Skeletal muscle cell (primary cell): ENCODE measurements around the gene WDR76.
"Not testable (repeated sequence)": the region's sequence is repeated elsewhere in the genome, so short reads cannot be mapped to it uniquely, and the experiment has no call there.

Experiments
- DNase-seq: peaks from one replicate; pipeline ENCODE4 v3.0.0-alpha.2; 2010; ENCODE audit warnings: low read depth
- H3K4me3 ChIP-seq: 2 replicates; pipeline ENCODE4 v1.5.1; 2011; ENCODE audit warnings: low read depth, mild to moderate bottlenecking, control low read depth, low read length, moderate library complexity

Gene WDR76

DNA sequence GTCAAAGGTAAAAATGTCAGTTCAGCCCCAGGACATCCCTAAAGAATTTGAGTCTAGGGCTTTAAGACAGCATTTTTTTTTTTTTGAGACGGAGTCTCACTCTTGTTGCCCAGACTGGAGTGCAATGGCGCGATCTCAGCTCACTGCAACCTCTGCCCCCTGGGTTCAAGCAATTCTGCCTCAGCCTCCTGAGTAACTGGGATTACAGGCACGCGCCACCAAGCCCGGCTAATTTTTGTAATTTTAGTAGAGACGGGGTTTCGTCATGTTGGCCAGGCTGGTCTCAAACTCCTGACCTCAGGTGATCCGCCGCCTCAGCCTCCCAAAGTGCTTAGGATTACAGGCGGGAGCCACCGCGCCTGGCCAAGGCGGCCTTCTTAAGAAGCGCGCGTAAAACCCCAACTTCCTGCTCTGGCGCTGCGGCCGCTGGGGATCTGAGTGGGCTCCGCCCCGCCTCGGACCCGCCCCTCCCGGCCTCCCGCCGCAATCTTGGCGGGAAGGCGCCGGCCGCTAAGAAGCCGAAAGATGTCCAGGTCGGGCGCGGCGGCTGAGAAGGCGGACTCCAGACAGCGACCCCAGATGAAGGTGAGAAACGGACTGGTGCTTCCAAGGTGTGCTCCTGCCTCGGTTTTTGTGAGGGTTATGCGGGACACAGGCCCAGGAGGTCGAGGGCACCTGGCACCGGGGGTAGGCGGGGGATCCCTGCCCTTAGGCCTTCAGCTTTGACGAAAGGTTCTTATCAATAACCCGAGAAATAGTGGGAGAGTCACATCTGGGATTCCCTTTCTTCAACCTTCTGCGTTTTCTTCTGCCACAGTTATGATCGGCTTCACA is at the start of gene WDR76:
Gene WDR76, plus strand, starts transcription at position 495 of the 834 bp plus-strand sequence. Its CDS starts 31 bp downstream, at position 526.
- DNase-seq: peak; percentile 37

DNA sequence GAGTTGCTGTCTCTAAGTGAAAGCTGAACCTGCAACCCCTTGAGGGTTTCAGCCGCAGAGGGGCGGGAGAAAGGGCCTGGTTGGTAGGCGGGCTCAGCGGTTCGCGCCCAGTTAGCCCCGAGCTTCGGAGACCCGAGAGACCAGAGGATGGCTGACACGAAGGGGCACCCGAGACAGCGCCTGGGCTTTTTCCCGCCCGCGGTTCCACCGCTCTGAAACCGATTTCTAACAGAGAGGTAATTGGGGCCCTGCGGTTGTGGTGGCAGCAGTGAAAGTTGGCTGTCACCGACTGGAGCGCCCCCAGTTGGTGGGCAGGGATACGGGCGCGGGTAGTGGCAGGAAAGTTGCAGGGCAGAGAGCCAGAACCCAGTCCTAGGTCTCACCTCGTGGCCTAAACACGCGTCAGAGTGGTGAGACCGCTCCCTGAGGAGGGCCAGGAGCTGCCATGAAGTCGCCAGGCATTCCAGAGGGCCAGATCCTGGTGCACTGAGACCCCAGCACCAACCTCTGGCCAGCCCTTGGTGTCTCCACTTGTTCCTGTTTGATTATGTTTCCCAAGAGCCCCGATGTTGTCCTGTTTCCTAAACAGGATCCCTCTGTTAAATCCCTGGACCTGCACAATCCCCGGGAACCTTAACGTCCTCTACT is 49.4 kb upstream of the WDR76 start:
- no peak for DNase-seq
- peak overlapping the region; percentile 56 for H3K4me3 ChIP-seq

More for the DNA sequence above, at the start of gene WDR76:
- H3K4me3 ChIP-seq: peak within 1 kb of the TSS; percentile 49

DNA sequence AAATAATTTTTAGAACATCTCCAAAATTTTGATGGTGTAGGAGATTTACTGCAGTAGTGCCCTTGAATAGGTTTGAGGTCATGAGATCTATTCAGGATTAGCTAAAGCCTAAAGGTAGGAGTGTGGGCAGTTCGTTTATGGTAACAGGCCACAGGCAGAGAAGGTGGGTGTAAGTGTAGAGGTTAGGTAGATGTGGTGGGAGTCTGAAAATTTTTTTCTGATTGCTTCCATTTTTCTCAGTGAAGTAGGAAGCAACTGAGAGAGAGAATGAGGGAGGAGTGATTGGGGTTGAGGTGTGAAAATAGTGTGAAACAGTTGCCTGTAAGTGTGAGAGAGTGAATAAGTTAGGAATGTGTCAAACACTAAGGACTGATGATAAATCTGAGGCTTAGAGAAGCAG is 47.8 kb upstream of the WDR76 start:
- no peak overlapping the region for H3K4me3 ChIP-seq
- DNase-seq: no peak

DNA sequence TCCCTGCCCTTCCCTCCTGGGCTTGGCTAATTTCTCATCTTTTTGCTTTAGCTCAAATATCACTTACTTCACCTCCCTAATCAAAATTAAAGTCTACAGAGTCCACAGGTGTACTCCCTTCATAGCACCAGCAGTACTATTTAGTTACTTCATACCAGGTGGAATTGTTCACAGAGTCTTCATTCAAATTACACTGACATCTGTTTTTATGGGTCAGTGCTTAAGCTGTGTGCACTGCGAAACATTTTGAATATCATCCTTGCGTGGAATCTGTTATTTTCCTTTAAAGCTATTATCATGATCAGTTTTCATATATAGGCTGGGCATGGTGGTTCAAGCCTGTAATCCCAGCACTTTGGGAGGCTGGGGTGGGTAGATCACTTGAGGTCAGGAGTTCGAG is 37.4 kb upstream of the WDR76 start:
- no peak overlapping the region for H3K4me3 ChIP-seq
- no peak for DNase-seq

DNA sequence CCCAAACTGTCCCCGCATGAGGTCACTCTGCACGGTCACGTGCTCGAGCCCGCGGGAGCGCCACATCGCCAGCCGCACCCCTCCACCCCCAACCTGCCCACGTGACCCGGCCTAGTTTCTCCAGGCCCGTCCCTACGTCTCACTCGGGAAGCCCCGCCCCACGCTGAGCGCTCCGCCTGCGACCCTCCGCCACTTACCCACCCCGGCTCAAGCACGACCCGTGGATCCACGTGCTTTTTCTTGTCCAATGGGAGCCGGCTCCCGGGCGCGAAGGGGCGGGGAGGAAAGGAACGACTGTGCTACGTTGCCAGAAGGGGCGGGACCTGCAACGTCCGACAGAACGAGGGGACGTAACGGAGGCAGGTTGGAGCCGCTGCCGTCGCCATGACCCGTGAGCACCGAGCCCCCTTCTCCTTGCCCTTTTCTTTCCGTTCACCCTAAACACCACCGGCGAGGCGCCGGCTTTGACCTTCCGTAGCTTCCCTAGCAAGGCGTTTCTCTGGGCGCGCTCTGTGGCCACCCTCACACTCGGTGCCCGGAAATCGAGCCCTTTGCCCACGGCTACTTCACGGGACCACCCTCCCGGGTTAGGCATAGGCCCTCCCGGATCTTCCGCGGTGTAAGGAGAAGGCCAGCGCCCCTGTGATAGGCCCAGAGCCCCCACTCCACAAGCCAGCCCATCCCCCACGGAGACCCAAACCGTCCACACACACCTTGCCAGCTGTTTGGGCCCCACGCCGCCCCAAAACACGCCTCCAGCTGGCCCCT is 34.6 kb upstream of the WDR76 start, which contains the start of gene SERF2:
Gene SERF2, plus strand, starts transcription at position 328 of the 768 bp plus-strand sequence. Its CDS starts 57 bp downstream, at position 385.
- peak; percentile 99 for DNase-seq
- H3K4me3 ChIP-seq: peak within 1 kb of the TSS; percentile 99

DNA sequence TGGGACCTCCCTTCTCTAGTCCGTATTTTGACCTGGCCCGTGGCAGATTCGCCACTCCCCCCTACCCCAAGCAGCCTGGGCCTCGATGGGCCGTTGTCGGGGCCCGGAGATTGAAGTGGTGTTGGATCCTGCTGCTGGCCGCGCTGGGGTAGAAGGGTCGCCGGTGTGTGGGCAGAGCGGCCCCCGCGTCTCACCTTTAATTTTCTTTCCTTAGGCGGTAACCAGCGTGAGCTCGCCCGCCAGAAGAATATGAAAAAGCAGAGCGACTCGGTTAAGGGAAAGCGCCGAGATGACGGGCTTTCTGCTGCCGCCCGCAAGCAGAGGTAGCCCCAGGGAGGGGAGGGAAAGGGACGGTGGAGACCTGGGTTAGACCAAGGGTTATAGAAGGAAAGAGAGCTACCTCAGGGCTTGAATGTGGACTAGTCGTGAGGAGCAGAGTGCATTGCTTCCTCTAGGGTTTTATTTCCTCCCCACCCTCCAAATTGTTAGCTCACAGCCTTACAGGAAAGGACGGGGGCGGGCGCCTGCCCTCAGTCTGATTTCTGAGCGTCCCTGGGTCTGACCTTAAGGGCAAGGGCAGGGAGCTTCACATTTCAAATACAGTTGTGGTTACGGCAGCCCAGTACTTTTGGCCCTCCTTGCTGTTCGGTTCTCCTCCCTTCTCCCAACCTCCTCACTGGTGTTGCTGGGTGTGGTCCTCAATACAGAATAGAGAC is 33.9 kb upstream of the WDR76 start:
- H3K4me3 ChIP-seq: peak overlapping the region; percentile 99
- no peak for DNase-seq

DNA sequence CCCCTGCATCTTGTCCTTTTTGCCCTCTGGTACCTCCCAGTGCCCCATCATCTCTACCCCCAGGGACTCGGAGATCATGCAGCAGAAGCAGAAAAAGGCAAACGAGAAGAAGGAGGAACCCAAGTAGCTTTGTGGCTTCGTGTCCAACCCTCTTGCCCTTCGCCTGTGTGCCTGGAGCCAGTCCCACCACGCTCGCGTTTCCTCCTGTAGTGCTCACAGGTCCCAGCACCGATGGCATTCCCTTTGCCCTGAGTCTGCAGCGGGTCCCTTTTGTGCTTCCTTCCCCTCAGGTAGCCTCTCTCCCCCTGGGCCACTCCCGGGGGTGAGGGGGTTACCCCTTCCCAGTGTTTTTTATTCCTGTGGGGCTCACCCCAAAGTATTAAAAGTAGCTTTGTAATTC is 33.2 kb upstream of the WDR76 start:
- DNase-seq: no peak
- peak overlapping the region; percentile 99 for H3K4me3 ChIP-seq

DNA sequence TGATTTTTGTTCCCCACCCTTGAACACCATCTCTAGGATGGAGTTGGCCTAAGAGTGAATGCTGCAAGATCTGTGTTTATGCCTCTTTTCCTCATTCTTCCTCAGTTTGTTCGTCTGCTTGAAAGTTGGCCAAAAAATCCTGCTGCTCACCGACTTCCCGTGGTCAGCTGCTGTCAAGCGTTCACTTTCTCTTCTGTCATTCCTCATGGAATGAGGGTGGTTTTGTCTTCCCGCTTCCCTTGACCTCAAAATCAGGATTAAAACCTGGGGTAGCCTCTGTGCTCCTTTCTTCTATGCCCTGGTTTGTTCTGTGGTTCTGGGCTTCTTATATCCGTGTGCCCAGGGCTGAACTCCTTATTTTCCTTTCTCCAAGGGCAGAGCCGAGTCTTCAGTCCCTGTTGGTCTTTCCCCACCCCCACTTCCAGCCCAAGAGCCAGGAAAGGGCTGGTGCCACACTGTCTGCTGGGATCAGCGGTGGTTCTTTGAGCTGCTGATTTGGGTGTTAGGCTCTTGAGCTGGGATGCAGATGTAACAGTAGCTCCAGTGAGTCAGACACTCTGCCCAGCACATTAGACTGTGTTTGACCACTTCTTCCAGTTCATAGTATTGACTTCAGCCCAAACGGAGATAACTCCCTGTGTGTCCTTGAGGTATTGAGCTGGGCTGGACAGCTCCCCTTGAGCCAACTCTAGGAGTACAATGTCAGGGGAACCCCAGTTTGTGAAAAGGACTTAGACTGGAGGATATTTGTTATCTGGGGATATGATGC is 32.3 kb upstream of the WDR76 start:
- H3K4me3 ChIP-seq: peak overlapping the region; percentile 99
- DNase-seq: no peak

DNA sequence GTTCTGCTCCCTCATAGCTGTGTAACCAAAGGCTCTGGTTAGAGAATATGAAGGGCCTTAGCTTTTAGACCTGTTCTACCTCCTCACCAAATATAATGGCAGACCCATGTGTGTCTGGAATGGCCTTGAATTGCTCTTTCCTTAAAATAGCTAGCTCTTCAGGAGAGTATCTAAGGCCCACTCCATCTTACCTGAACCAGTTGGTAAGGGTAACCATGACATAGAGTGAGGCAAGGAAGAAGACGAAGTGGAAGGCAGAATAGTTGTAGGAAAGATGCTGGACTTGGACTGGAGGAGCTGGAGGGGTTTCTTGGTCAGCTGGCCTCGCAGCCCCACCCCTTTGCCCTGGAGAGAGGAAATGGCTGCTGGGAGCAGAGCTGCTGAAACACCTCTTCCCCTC is 31.6 kb upstream of the WDR76 start:
- H3K4me3 ChIP-seq: no peak overlapping the region

DNA sequence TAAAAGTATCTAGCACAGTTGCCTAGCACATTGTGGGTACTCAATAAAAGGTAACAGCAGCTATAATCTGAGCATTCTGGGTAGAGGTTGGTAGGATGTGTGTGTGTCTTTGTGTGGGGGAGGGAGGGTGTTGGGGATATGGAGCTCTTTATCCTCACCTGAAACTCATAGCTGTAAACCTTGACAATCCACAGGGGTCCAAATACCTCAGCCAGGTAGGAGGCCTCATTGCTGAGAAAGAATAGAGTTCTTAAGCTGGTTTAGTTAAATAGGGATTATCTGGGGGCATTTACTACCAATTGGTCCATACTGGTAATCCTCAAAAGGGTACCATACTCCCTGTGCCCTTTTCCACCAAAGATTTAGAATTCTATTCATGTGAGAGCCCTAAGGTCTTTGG is 30.8 kb upstream of the WDR76 start:
- DNase-seq: no peak
- no peak overlapping the region for H3K4me3 ChIP-seq

More for the DNA sequence above, 31.6 kb upstream of the WDR76 start:
- no peak for DNase-seq

DNA sequence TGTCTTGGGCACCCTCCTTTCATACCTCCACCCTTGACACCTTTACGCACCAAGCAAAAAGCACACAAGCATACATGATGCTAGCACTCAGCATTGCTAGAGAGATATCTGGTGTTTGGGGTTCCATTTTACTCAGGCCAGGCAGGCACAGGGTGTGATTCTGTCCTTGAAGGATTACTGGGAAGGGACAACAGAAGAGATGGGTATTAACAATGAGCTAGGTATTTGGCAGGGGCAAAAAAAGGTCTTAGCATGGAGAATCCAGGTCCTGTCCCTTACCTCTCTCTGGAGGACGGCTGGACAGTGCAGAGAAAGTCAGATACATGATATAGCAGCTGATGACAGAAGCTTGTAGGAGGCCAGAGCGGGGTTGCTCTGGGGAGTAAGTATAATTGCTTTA is 30.2 kb upstream of the WDR76 start:
- DNase-seq: no peak

DNA sequence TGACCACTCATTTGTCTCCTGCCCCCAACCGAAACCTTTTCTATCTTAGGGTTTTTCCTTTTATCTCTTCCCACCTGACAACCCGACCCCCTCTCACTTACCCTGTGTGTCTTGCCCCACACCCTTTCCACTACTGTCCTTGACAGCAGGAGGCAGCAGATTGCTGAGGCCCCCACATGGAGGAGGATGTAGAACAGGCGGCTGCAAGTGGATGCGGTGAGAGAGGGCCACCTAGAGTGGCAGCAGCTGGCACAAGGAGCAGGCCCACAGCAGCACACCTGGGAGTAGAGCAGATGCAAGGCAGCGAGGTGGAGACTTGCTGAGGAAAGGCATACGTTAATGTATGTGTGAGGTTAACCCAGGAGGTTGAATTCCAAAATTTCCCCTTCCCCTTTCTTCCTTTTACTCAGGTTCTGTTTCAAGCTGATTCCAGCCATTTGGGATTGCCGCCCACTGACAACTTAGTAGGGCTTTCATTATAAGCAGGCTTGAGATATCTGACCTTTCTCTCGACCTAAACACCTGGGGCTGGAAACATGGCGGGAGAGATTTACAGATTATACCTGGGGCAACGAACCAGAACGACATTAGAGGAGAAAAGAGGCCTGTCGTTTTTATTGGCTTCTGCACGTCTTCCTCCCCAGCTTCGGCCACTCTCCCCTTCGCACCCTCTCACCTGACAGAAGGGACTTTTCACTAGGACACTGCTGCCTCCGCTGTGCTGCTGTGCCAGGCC is 27.4 kb upstream of the WDR76 start:
- H3K4me3 ChIP-seq: no peak overlapping the region
- no peak for DNase-seq

More for the DNA sequence above, 30.2 kb upstream of the WDR76 start:
- H3K4me3 ChIP-seq: no peak overlapping the region

DNA sequence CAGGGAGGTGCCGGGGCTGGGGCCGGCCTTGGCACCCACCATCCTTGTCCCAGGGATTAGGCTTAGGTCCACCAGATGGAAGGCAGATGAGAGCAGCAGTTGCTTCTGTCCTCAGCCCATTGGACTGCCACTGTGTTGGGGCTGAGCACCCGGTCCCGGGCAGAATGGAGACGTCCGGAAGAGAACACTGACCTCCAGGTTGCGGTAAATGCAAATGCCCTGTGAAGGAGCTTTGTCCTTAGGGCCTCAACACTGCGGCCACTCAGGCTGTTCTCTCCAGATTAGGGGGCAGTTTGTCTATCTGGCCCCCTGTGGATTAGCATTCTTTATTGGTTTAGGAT is 26.9 kb upstream of the WDR76 start, which contains the start of gene SERINC4:
Gene SERINC4, minus strand, starts transcription at position 276 of the 341 bp plus-strand sequence. Its CDS starts 234 bp downstream, at position 42.
- DNase-seq: no peak
- H3K4me3 ChIP-seq: peak within 1 kb of the TSS; percentile 85

DNA sequence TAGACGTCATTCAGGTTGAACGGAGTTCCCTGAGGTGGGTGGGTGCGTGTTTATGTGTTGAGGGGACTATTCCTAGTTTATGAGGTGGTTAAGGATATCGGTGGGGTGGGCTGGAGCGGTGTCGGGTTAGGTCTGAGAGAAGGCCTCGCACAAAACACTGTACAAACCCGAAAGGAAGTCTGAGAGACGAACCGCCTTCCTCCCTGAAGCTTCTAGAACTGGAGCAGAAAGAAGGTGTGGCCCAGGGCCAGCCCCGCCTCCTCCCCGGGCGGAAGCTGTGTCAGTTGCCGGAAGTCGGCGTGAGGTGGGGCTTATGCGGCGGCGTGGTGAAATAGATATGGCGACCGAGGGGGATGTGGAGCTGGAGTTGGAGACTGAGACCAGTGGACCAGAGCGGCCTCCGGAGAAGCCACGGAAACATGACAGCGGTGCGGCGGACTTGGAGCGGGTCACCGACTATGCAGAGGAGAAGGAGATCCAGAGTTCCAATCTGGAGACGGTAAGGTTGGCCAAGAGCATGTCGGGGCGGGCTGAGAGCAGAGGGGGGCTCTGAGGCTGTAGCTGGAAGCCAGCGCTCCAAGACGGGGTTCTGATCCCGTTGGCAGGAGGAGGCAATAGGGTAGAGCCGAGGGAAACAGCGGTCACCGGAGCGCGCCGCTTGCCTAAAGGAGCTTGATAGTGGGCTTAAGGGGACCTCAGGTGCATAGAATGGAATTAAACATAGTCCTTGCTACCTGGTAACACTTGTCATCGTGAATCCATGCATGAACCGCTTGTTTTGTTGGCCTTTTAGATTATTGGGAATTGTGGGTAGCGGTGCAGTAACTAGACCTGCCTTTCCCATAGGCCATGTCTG is 26.3 kb upstream of the WDR76 start, which contains the start of gene HYPK:
Gene HYPK, plus strand, starts transcription at position 314 of the 856 bp plus-strand sequence. Its CDS starts 24 bp downstream, at position 338.
- peak; percentile 58 for DNase-seq

DNA sequence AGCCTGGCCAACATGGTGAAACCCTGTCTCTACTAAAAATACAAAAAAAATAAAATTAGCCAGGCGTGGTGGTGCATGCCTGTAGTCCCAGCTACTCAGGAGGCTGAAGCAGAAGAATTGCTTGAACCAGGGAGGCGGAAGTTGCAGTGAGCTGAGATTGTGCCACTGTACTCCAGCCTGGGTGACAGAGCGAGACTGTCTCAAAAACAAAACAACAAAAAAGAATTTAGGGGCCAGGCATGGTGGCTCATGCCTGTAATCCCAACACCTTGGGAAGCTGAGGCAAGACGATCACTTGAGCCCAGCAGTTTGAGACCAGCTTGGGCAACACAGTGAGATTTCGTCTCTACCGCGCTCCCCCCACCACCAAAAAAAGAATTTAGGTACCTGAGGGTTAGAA is 24.1 kb upstream of the WDR76 start:
- not testable (repeated sequence) for DNase-seq

More for the DNA sequence above, 26.3 kb upstream of the WDR76 start, which contains the start of gene HYPK:
- peak within 1 kb of the TSS; percentile 85 for H3K4me3 ChIP-seq

DNA sequence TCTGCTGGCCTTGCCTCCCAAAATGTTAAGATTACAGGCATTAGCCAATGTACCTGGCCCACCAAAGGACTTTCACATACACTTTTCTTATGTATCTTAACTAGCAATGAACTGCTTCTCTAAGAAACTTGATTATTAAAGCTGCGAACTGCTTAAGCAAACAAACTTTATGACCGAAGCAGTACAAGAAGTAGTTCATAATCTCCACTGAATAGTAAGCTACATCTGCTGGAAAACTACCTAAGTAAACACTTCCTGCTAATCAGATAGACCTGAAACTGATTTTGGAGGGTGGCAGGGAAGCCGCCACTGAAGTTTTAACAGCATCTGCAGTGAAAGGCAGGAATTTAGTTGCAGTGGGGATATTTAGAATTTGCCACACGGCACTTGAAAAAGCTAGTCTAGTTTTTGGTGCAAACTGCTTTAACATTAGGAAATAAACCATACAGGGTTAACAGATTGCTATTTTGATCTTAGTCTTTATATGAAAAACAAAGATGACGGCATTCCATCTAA is 18.3 kb upstream of the WDR76 start:
- H3K4me3 ChIP-seq: no peak overlapping the region
- no peak for DNase-seq

More for the DNA sequence above, 24.1 kb upstream of the WDR76 start:
- not testable (repeated sequence) for H3K4me3 ChIP-seq
